NCI-H2107 (cell line): ENCODE measurements around the gene ARMH3.

Experiments
- DNase-seq: peaks from one replicate; lab custom pipeline; 2025; lab: John Stamatoyannopoulos, UW

Gene ARMH3

GRCh38 chr10:101895781-101896180 lies 160.2 kb downstream of the ARMH3 start:
- DNase-seq: no peak

DNA sequence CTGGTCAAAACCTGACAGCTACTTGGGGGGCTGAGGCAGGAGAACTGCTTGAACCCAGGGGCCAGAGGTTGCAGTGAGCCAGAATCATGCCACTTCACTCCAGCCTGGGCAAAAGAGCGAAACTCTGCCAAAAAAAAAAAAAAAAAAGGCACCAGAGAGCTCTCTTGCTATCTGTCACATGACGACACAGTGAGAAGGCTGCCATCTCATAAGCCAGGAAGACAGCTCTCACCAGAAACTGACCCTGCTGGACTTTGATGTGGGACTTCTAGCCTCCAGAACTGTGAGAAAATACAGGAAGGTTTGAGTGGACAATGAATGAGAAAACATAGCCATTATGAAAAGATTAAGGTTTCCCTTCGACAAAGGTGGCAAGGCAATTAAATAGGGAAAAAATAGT lies 161.2 kb downstream of the ARMH3 start:
- no peak for DNase-seq

- no peak for DNase-seq
Measured at GRCh38 chr10:101894266-101894665, 161.7 kb downstream of the ARMH3 start.

- no peak for DNase-seq
Measured at GRCh38 chr10:101893510-101894120, 162.4 kb downstream of the ARMH3 start.

GRCh38 chr10:101892782-101893391 lies 163.1 kb downstream of the ARMH3 start:
- no peak for DNase-seq

- DNase-seq: peak; percentile 36
Measured at GRCh38 chr10:101889256-101890210, 166.4 kb downstream of the ARMH3 start.

- no peak for DNase-seq
Measured at GRCh38 chr10:101888251-101888949, 167.6 kb downstream of the ARMH3 start.

DNA sequence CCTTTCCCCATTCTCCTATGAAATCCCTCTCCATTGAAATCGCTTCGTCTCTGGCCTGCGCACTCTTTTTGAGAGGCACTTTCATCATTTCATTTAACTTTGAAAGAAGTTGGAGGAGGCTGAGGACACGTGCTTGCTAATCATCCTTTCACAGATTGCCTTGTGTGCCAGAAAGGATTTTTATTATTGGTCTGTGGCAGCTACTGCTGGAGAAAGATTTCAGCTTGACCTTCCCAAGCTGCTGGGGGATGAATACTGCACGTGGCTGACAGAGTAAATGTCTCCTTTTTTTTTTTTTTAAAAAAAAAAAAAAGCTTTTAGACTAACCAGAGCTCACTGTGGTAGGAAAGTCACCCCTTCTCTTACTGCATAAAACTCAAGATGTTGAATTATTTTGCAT lies 168.2 kb downstream of the ARMH3 start:
- DNase-seq: no peak

DNA sequence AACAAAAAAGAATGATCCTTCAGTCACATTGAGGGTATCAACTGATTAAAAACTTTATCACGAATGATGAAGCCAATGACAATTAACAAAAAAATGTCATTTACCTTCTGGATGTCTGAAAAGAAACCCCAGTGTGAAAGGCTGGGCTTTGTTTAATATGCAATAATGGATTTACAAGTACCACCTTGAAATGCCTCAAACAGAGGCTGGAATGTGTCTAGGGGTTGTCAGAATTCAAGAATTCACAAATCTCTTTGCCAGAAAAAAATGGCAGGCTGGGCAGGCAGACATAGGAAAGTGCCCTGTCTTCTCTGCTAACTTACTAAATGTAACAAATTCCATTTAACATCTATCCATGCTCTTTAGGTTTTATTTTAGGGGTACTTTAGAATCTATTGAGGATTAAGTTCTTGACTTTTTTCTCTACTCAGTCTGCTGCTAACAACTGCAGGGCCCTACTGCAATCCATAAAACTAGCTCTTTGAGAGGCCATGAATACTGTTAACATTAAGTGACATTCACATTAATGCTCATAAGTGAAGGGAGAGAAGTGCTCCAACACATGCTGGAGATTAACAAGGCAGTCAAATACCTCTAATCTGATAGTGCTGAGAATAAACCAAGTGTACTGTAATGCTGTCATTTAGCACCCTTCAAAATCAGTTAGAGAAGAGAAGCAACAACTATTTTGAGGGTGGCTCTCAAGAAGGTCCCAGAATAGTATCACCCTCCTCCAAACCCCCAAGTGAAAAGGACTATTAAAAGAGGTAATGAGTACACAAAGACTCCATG lies 169.3 kb downstream of the ARMH3 start:
- DNase-seq: no peak

DNA sequence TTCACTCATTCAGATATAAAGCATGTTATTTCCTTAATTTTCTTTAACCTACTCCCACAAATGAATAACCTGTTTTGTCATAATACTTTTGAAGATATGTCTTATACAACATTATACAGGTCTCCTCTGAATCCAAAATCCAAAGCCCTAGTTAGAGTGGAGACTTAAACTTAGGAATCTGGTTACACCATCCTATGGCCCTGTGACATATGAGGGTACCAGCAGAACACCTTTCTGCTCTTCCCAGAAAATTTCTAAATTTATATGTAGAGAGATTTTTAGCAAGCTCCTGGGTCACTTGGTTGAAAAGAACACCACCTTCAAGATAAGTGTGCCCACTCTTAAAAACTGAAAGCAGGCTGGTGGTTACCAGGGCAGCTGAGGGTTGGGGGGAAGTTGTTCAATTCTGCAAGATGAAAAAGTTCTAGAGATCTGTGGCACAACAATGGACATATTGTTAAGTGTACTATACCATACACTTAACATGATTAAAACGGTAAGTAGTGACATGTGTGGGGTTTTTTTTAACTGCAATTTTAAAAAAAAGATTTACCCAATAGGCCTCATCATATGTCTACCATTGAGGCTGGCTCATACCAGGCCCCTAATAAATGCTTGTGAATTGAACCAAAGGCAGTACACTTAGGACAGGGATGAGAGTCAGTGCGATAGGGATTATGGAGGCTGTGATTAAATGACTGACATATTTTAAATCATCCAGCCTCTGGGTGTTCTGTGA lies 174.8 kb downstream of the ARMH3 start:
- no peak for DNase-seq

DNA sequence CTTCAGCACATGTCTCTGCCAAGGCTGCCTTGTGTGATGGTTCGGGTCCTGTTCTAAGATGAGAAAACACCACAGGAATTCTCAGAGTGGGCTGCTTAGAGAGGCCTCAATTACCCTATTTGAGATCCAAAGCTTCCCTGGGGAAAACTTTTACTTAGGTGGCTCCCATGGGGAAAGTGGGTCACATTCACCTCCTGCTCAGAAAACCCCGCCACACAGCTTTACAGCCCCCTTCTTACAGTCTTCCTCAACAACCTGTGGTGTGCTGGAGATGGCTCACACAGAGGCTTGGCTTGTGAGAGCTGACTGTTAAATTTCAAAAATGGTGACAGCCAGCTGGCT lies 175.8 kb downstream of the ARMH3 start:
- DNase-seq: no peak

GRCh38 chr10:101879456-101880231 lies 176.3 kb downstream of the ARMH3 start:
- DNase-seq: no peak

- no peak for DNase-seq
Measured at GRCh38 chr10:101878869-101879268, 177.1 kb downstream of the ARMH3 start.

DNA sequence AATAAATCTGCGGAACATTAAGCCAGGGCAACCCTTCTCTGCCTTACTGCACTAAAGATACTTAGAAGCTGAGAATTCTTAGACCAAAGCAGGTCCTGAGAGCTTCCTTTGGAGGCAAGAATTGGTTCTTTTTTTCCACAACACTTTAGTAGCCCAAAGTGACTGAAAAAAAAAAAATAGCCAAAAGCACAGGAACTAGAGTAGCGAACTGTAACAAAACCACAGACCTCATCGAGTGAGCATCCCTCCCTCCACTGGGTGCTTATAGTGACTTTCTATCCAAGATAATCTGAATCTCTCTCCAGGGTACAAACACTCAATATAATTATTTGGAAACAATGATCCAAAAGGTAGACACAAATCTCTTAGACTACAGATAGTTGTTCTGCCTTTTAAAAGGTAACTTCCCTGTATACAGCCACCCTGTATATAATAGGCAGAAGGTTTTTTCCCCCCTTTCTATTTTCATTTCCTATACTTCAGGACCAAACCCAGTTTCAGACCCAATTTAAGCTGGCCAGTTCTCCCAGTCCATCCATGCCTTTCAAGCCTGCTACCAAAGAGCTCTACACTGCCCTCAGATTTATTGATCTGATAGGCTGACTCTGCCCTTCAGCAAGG lies 180.8 kb downstream of the ARMH3 start:
- no peak for DNase-seq

DNA sequence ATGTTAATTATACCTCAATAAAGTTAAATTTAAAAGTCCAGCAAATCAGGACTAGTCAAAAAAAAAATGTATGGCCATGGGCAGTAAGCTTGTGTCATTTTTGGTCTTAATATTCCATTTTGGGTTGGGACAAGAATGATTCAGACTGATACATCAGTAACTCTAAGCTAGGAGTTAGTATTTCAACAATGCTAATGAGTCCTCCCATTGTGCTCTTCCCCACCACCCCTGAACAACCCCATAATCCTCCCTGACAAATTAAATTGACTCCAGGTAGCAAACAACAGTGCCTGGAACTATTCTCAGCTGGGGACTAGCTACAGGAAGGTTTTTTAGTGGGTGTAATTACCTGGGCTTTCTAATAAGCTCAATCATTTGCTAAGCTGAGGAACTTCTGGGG lies 181.7 kb downstream of the ARMH3 start:
- DNase-seq: no peak

GRCh38 chr10:101867931-101868330 lies 188.0 kb downstream of the ARMH3 start:
- DNase-seq: no peak

DNA sequence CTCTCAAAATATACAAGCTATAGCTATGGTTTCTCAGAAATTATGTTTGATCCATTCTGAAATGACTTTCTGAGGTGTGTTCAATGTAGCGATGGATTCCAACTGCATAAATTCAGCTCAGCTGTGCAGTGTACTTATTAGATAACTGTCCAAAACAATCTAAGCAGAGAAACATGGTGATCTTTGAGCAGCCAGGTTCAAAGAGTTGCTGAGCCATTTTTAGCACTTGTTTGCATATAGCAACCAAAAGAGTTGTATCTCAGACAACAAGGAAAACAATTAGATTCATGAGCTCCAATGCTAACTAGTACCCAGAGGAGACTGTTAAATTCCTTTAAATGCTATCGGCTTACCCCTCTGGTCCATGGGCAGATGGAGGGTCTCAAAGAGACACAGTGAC lies 196.4 kb downstream of the ARMH3 start:
- DNase-seq: no peak

DNA sequence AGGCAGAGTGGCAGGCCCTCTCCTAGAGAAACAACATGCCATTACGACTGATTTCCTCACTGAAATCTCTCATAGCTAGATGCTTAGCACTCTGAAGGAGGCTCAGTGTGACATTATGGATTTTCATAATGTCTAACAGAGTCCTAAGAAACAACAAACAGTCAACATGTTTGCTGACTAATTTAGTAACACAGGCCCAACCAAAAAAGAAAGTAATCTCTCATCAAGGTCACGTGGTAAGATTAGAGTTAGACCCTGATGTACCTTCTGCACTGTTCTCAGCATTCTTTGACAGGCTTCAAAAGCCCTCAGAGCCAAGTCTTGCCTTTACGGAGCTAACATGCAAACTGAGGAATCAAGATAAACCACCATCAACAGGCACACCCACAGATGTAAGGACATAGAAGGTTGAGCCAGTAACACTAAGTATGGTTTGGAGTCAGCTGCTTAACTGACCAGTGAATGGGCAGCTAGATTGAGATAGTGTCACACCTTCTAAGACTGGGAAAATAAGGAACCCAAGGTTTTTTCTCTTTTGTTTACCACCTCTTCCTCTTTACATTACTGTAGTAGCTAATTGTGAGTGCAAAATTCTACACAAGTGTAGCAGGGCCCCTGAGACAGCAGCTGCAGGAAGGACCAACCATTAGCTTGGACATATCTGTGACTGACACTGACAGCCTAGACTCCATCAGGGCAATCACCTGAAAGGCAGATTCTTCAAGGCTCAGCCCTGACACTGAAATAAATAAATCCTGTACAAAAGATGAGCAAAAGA lies 197.1 kb downstream of the ARMH3 start:
- DNase-seq: no peak
